ENCODE results near the gene SMIM13.

The SMIM13 gene

DNA sequence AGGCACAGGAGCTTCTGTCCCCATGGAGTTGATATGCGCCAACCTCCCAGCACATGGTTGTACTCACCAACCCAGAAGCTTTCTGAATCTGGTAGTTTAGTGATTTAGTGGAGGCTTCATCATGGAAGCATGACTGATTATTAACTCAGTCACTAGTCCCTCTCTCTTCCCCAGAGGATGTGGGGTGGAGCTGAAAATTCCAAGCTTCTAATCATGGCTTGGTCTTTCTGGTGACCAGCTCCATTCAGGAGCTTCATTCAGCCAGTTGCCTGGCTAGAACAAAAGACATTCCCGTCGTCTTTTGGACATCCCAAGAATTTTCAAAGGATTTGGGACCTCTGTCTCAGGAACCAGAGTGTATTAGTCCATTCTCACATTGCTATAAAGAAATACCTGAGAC is 13.3 kb upstream of the SMIM13 start:
- TF ChIP-seq TAF1 (IDR thresholded peaks at IDR 0.05; ENCODE audit: borderline replicate concordance, insufficient read depth, low read length) (no peak), FOXP2 (optimal IDR thresholded peaks at IDR 0.05; ENCODE audit: borderline replicate concordance, extremely low read depth, extremely low read length, insufficient read depth) (no peak), SIN3A (IDR thresholded peaks at IDR 0.05; ENCODE audit: borderline replicate concordance, insufficient read depth, low read length) (no peak), POLR2AphosphoS5 (IDR thresholded peaks at IDR 0.05; ENCODE audit: low read depth, low read length) (no peak)
- TF ChIP-seq, protein P1, sequence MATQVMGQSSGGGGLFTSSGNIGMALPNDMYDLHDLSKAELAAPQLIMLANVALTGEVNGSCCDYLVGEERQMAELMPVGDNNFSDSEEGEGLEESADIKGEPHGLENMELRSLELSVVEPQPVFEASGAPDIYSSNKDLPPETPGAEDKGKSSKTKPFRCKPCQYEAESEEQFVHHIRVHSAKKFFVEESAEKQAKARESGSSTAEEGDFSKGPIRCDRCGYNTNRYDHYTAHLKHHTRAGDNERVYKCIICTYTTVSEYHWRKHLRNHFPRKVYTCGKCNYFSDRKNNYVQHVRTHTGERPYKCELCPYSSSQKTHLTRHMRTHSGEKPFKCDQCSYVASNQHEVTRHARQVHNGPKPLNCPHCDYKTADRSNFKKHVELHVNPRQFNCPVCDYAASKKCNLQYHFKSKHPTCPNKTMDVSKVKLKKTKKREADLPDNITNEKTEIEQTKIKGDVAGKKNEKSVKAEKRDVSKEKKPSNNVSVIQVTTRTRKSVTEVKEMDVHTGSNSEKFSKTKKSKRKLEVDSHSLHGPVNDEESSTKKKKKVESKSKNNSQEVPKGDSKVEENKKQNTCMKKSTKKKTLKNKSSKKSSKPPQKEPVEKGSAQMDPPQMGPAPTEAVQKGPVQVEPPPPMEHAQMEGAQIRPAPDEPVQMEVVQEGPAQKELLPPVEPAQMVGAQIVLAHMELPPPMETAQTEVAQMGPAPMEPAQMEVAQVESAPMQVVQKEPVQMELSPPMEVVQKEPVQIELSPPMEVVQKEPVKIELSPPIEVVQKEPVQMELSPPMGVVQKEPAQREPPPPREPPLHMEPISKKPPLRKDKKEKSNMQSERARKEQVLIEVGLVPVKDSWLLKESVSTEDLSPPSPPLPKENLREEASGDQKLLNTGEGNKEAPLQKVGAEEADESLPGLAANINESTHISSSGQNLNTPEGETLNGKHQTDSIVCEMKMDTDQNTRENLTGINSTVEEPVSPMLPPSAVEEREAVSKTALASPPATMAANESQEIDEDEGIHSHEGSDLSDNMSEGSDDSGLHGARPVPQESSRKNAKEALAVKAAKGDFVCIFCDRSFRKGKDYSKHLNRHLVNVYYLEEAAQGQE (IDR thresholded peaks at IDR 0.05; ENCODE audit: insufficient read depth in 1 of 2, low read depth in 2 of 2, low read length in 2 of 2), result no peak

DNA sequence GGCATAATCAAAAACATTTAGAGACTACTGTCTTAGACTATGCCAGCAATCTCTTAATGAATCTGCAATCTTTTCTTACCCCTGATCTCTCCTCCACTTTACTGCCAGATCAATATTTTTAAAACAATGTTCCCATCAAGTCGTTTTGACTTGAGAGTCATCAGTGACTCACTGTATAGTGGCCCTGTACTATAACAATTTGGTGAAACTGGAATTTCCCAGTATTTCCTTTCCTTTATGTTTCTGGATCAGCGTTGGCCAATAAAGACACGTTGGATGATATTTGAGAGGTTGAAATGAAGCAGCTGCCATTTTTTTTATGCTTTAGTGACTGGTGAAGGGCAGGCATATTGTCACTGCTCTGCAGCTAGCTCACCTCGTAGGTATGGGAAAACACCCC is 10.1 kb upstream of the SMIM13 start:
- no peak for TF ChIP-seq TAF1 (IDR thresholded peaks at IDR 0.05; ENCODE audit: borderline replicate concordance, insufficient read depth, low read length)
- no peak for TF ChIP-seq SIN3A (IDR thresholded peaks at IDR 0.05; ENCODE audit: borderline replicate concordance, insufficient read depth, low read length)
- no peak for TF ChIP-seq POLR2AphosphoS5 (IDR thresholded peaks at IDR 0.05; ENCODE audit: low read depth, low read length)
- no peak for TF ChIP-seq FOXP2 (optimal IDR thresholded peaks at IDR 0.05; ENCODE audit: borderline replicate concordance, extremely low read depth, extremely low read length, insufficient read depth)
- TF ChIP-seq, protein P1 (IDR thresholded peaks at IDR 0.05; ENCODE audit: insufficient read depth in 1 of 2, low read depth in 2 of 2, low read length in 2 of 2), result no peak

DNA sequence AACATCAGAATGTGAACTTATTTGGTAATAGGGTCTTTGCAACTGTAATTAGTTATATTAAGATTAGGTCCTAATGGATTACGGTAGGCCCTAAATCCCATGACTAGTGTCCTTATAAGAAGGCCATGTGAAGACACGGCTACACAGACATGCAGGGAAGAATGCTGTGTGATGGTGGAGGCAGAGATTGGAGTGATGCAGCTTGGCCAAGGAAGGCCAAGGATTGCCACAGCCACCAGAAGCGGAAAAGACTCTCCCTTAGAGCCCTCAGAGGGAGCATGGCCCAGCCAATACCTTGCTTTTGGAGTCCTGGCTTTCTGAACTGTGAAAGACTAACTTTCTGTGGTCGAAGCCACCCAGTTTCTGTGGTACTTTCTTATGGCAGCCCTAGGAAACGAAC is 9.7 kb upstream of the SMIM13 start:
- TF ChIP-seq FOXP2 (optimal IDR thresholded peaks at IDR 0.05; ENCODE audit: borderline replicate concordance, extremely low read depth, extremely low read length, insufficient read depth), result no peak
- TF ChIP-seq, protein P1 (IDR thresholded peaks at IDR 0.05; ENCODE audit: insufficient read depth in 1 of 2, low read depth in 2 of 2, low read length in 2 of 2), result no peak
- TF ChIP-seq TAF1 (IDR thresholded peaks at IDR 0.05; ENCODE audit: borderline replicate concordance, insufficient read depth, low read length), result no peak
- no peak for TF ChIP-seq POLR2AphosphoS5 (IDR thresholded peaks at IDR 0.05; ENCODE audit: low read depth, low read length)
- no peak for TF ChIP-seq SIN3A (IDR thresholded peaks at IDR 0.05; ENCODE audit: borderline replicate concordance, insufficient read depth, low read length)

DNA sequence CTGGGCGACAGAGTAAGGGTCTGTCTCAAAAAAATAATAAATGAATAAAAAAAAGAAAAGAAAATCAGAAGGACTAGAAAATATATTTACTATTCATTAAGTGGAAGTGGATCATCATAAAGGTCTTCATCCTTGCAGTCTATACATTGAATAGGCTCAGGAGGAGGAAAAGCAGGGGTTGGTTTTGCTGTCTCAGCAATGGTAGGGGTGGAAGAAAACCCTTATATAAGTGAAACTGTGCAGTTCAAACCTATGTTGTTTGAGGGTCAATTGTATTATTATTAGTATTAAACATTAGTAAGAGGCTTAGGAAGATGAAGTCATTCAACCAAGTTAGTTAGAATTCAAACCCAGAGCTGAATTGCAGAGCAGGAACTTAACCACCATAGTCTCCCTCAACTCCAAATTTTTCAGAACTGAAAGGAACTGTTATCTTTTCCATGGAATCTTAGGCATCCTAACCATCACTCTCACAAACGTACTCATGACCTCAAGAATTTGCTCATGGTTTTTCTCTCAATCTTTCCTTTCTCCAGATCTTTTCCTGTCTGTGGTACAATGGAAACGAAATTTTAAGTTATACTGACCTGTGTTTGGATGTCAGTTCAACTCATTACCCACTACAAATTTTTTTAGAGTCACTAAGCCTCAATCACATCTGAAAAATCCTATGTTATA is 7.7 kb upstream of the SMIM13 start:
- no peak for TF ChIP-seq TAF1 (IDR thresholded peaks at IDR 0.05; ENCODE audit: borderline replicate concordance, insufficient read depth, low read length)
- TF ChIP-seq POLR2AphosphoS5 (IDR thresholded peaks at IDR 0.05; ENCODE audit: low read depth, low read length), result no peak
- TF ChIP-seq SIN3A (IDR thresholded peaks at IDR 0.05; ENCODE audit: borderline replicate concordance, insufficient read depth, low read length), result no peak
- no peak for TF ChIP-seq FOXP2 (optimal IDR thresholded peaks at IDR 0.05; ENCODE audit: borderline replicate concordance, extremely low read depth, extremely low read length, insufficient read depth)
- TF ChIP-seq, protein P1 (IDR thresholded peaks at IDR 0.05; ENCODE audit: insufficient read depth in 1 of 2, low read depth in 2 of 2, low read length in 2 of 2), result no peak
